ENCODE measurements around the gene ZSWIM8. TPM values are rescaled to one million over a fixed set of nuclear protein-coding genes. Genes with fewer than 3 reads are reported as not detected.

ZSWIM8 gene
- total and polyA plus RNA-seq, 2 experiments from 2014 or later, result 25.5 to 61.5 TPM

GRCh38 chr10:73807471-73807870, 22.1 kb downstream of the ZSWIM8 start:
- Histone ChIP-seq H3K4me1 (ENCODE audit: insufficient read depth) (peaks cover 13% of the 10 kb centered on the region), H3K36me3 (ENCODE audit: low read depth) (peaks cover 37% of the 10 kb centered on the region), H3K27ac (no peak overlapping the region), H3K4me2 (ENCODE audit: unreplicated experiment) (no peak overlapping the region), H3K27me3 (replicated peaks; ENCODE audit: insufficient read depth) (no peaks in the 10 kb centered on the region), H4K20me1 (ENCODE audit: insufficient read depth) (no peaks in the 10 kb centered on the region), H2AFZ (no peak overlapping the region), H3K9me3 (ENCODE audit: low read depth) (no peaks in the 10 kb centered on the region), H3K4me3 (no peak overlapping the region), H3K79me2 (ENCODE audit: insufficient read depth) (peaks cover 40% of the 10 kb centered on the region), H3F3A (ENCODE audit: insufficient read depth) (peaks cover 10% of the 10 kb centered on the region; the same call in 1 of the 2 replicates), H3K9me2 (ENCODE audit: insufficient read depth) (no peaks in the 10 kb centered on the region), H3K9ac (no peak overlapping the region)
- TF ChIP-seq EZH2 (IDR thresholded peaks at IDR 0.05; ENCODE audit: insufficient read depth, poor library complexity, severe bottlenecking), result no peak
- no peak for TF ChIP-seq EZH2phosphoT487 (IDR thresholded peaks at IDR 0.05; ENCODE audit: insufficient read depth, low read depth)
- no peak for DNase-seq
- 93 to 96% methylated on average over 13 to 14 of the region's 14 CpGs for WGBS, 2 experiments (ENCODE audit: low coverage in 1 of 2, low lambda C conversion rate in 2 of 2, missing lambda C conversion rate in 2 of 2)
- in situ Hi-C loops (cut with MboI), result no loop called here

GRCh38 chr10:73808021-73808815, 22.8 kb downstream of the ZSWIM8 start:
- 94 to 96% methylated on average over 16 of the region's 16 CpGs for WGBS, 2 experiments (ENCODE audit: low coverage in 1 of 2, low lambda C conversion rate in 2 of 2, missing lambda C conversion rate in 2 of 2)
- no peak overlapping the region for H3K4me2 ChIP-seq (ENCODE audit: unreplicated experiment)
- peaks cover 40% of the 10 kb centered on the region for H3K79me2 ChIP-seq (ENCODE audit: insufficient read depth)
- H3K9ac ChIP-seq, result no peak overlapping the region
- H3K27me3 ChIP-seq (replicated peaks; ENCODE audit: insufficient read depth), result no peaks in the 10 kb centered on the region
- peaks cover 29% of the 10 kb centered on the region for H3K36me3 ChIP-seq (ENCODE audit: low read depth)
- in situ Hi-C loops (cut with MboI), result no loop called here
- no peaks in the 10 kb centered on the region for H3K9me2 ChIP-seq (ENCODE audit: insufficient read depth)
- H2AFZ ChIP-seq, result no peak overlapping the region
- peaks cover 13% of the 10 kb centered on the region for H3K4me1 ChIP-seq (ENCODE audit: insufficient read depth)
- H3F3A ChIP-seq (ENCODE audit: insufficient read depth), result peaks cover 6% of the 10 kb centered on the region; the same call in 1 of the 2 replicates
- TF ChIP-seq EZH2phosphoT487 (IDR thresholded peaks at IDR 0.05; ENCODE audit: insufficient read depth, low read depth) (no peak), EZH2 (IDR thresholded peaks at IDR 0.05; ENCODE audit: insufficient read depth, poor library complexity, severe bottlenecking) (no peak)
- no peak for DNase-seq
- H3K27ac ChIP-seq, result no peak overlapping the region
- no peaks in the 10 kb centered on the region for H4K20me1 ChIP-seq (ENCODE audit: insufficient read depth)
- no peaks in the 10 kb centered on the region for H3K9me3 ChIP-seq (ENCODE audit: low read depth)
- no peak overlapping the region for H3K4me3 ChIP-seq

- in situ Hi-C loops (cut with MboI), result no loop called here
- peaks cover 13% of the 10 kb centered on the region for H3K4me1 ChIP-seq (ENCODE audit: insufficient read depth)
- peaks cover 21% of the 10 kb centered on the region for H3K36me3 ChIP-seq (ENCODE audit: low read depth)
- H3K27ac ChIP-seq, result no peak overlapping the region
- peak overlapping the region; percentile 83; the same call in 1 of the 2 replicates for H3K9ac ChIP-seq
- H3K4me3 ChIP-seq, result 0 out of 2 replicates have a peak overlapping the region, but pooled peaks have one; percentile 82
- no peak overlapping the region for H2AFZ ChIP-seq
- H3K79me2 ChIP-seq (ENCODE audit: insufficient read depth), result peaks cover 40% of the 10 kb centered on the region
- no peaks in the 10 kb centered on the region for H3K9me2 ChIP-seq (ENCODE audit: insufficient read depth)
- TF ChIP-seq EZH2 (IDR thresholded peaks at IDR 0.05; ENCODE audit: insufficient read depth, poor library complexity, severe bottlenecking) (no peak), EZH2phosphoT487 (IDR thresholded peaks at IDR 0.05; ENCODE audit: insufficient read depth, low read depth) (no peak)
- WGBS, 2 experiments (ENCODE audit: low coverage in 1 of 2, low lambda C conversion rate in 2 of 2, missing lambda C conversion rate in 2 of 2), result 71 to 75% methylated on average over 5 of the region's 5 CpGs
- no peaks in the 10 kb centered on the region for H4K20me1 ChIP-seq (ENCODE audit: insufficient read depth)
- no peaks in the 10 kb centered on the region for H3K27me3 ChIP-seq (replicated peaks; ENCODE audit: insufficient read depth)
- peak; percentile 27 for DNase-seq
- H3K4me2 ChIP-seq (ENCODE audit: unreplicated experiment), result no peak overlapping the region
- H3K9me3 ChIP-seq (ENCODE audit: low read depth), result no peaks in the 10 kb centered on the region
- no peaks in the 10 kb centered on the region for H3F3A ChIP-seq (ENCODE audit: insufficient read depth)
Measured at GRCh38 chr10:73809061-73809818, 23.8 kb downstream of the ZSWIM8 start.

- no peaks in the 10 kb centered on the region for H4K20me1 ChIP-seq (ENCODE audit: insufficient read depth)
- peaks cover 40% of the 10 kb centered on the region for H3K79me2 ChIP-seq (ENCODE audit: insufficient read depth)
- in situ Hi-C loops (cut with MboI), result no loop called here
- H3K27me3 ChIP-seq (replicated peaks; ENCODE audit: insufficient read depth), result no peaks in the 10 kb centered on the region
- peak overlapping the region; percentile 47; the same call in 1 of the 2 replicates for H2AFZ ChIP-seq
- H3K9me2 ChIP-seq (ENCODE audit: insufficient read depth), result no peaks in the 10 kb centered on the region
- H3K36me3 ChIP-seq (ENCODE audit: low read depth), result peaks cover 19% of the 10 kb centered on the region
- WGBS, 2 experiments (ENCODE audit: low coverage in 1 of 2, low lambda C conversion rate in 2 of 2, missing lambda C conversion rate in 2 of 2), result 44 to 51% methylated on average over 7 of the region's 7 CpGs
- peak overlapping the region; percentile 69 for H3K27ac ChIP-seq
- TF ChIP-seq EZH2 (IDR thresholded peaks at IDR 0.05; ENCODE audit: insufficient read depth, poor library complexity, severe bottlenecking) (no peak), EZH2phosphoT487 (IDR thresholded peaks at IDR 0.05; ENCODE audit: insufficient read depth, low read depth) (no peak)
- no peaks in the 10 kb centered on the region for H3K9me3 ChIP-seq (ENCODE audit: low read depth)
- H3K4me1 ChIP-seq (ENCODE audit: insufficient read depth), result peaks cover 13% of the 10 kb centered on the region
- no peaks in the 10 kb centered on the region; the same call in 1 of the 2 replicates for H3F3A ChIP-seq (ENCODE audit: insufficient read depth)
- peak overlapping the region; percentile 89 for H3K4me2 ChIP-seq (ENCODE audit: unreplicated experiment)
- DNase-seq, result peak; percentile 62
- peak overlapping the region; percentile 83 for H3K9ac ChIP-seq
- peak overlapping the region; percentile 82 for H3K4me3 ChIP-seq
Measured at GRCh38 chr10:73810358-73810734, 24.9 kb downstream of the ZSWIM8 start.
